Measurements from ENCODE around the gene STX8.
A peak's percentile ranks its signal among the peaks of the same experiment; 100 is the strongest.
"Not testable (repeated sequence)": the region's sequence is repeated elsewhere in the genome, so short reads cannot be mapped to it uniquely, and the experiment has no call there.

The STX8 gene, protein sequence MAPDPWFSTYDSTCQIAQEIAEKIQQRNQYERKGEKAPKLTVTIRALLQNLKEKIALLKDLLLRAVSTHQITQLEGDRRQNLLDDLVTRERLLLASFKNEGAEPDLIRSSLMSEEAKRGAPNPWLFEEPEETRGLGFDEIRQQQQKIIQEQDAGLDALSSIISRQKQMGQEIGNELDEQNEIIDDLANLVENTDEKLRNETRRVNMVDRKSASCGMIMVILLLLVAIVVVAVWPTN

DNA sequence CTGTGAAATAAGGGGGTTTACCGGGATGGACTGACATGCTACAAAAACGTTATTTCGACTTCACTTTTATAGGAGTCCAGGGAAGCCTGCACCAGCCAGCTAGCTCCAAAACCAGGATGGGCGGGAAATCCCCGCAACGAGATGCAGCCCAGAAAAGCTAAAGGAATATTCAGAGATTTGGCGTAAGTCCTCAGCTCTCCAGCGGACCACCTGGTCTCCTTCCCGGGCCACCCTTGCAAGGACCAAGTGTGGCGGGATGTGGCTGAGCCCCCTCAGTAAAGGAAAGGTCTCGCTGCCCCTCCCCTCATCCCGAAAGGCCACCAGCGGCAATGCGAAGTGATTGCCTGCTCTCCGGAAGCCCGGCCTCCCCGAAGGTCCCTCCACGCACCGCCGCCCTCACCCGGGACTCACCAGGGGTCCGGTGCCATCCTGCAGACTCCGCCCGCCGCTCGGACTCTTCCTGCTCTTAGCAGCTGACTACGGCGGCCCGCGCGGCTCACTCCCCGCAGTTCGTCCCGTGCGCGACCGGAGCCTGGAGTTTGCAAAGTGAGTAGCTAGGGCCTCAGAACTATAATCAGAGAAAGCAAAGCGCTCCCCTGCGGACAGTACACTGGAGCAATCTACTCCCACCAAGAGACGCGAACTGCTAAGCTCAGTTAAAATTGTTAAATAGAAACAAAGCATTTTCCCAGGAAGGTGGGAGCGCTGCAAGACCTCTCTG lies at the start of gene STX8:
Gene STX8, minus strand, starts transcription at position 440 of the 721 bp plus-strand sequence. Its CDS starts 12 bp downstream, at position 428.
- peak; percentile 74 for DNase-seq

DNA sequence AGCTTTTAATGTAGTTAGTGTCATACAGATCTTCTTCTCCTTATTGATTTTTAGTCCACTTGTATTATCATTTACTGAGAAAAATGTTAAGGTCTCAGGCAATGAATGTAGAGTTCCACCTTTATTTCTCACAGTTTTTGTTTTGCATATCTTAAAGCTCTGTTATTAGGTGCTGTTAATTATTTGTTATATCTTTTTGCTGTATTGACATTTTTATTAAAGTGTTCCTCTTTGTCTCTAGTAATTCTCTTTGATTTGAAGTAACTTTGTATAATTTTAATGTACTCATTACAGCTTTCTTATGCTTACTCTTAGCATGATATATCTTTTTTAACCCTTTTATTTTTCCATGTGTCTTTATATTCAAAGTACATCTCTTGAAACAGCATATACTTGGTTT lies 47.3 kb upstream of the STX8 start:
- DNase-seq, result no peak

DNA sequence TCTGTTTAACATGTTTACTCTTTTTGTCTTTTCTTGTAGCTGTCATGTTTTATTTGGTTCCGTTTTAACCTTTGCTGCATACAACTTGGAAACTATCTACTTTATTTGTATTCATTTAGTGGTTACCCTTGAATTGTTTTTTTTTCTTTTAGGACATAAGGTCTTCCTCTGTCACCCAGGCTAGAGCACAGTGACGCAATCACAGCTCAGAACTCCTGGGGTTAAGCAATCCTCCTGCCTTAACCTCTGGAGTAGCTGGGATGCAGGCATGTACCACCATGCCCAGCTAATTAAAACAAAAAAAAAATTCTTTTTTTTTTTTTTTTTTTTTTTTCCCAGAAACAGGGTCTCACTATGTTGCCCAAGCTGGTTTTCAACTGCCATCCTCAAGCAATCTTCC lies 39.9 kb upstream of the STX8 start:
- DNase-seq, result no peak

DNA sequence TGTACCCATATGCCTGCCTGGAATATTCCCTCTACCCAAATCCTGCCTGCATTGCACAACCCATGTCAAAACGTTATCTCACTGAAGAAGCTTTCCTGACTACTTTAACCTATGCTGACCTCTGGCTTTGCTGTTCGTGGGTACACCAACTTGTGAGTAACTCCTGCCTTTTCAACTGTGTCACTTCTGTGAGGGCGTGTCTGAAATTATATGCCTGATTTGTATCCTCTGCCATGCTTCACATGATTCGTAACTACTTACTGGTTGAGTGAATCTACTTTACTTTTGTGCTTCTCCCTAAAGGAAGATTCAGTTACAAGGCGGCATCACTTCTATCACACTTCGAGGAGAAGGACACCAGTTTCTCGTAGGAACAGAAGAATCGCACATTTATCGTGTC lies 36.4 kb upstream of the STX8 start:
- DNase-seq, result no peak

DNA sequence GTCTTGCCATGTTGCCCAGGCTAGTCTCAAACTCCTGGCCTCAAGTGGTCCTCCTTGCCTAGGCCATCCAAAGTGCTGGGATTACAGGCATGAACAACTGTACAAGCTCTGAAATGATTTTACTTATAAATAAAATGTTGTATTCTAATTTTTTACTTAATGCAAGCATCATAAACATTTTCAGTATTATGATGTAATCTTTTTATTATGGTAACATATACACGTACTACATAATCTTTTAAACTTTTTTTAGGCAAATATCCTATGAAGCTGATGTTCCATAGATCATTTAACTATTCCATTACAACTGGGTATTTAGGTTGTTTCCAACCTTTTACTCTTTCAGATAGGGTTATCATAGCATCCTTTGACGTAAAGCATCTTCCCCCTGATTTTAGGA lies 35.9 kb upstream of the STX8 start:
- no peak for DNase-seq

DNA sequence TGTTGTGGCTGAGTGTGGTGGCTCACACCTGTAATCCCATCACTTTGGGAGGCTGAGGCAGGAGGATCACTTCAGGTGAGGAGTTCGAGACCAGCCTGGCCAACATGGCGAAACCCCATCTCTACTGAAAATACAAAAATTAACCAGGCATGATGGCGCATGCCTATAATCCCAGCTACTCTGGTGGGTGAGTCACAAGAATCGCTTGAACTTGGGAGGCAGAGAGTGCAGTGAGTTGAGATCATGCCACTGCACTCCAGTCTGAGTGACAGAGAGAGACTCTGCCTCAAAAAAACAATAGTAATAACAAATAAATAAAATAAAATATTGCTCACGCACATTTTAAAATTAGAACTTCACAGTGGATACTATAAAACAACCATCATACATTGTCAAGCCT lies 31.4 kb upstream of the STX8 start:
- DNase-seq, result not testable (repeated sequence)

DNA sequence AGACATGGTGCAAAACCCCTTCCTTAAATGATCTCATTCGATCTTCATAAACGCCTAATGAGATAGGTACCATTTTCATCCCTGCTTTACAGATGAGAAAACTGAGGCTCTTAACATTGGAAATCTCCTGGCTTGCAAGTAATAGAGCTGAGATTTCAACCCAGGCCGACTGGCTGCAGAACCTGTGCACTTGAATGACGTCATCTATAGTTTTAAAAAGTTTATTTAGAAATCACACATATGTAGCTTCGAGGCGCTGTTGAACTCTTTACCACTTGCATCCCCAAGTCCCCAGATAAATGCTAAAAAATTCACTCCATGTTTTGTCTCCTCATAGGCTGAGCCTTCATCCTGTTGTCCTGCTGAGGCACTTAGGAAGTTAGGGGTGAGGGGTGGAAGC lies 30.8 kb upstream of the STX8 start:
- no peak for DNase-seq

DNA sequence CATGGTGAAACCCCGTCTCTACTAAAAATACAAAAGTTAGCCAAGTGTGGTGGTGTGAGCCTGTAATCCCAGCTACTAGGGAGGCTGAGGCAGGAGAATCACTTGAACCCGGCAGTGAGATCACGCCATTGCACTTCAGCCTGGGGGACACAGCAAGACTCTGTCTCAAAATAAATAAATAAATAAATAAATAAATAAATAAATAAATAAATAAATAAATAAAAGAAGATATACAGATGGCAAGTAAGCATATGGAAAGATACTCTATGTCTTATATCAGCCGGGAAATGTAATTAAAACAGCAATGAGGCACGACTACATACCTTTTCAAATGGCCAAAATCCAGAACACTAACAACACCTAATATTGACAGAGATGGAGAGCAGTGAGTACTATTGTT lies 29.0 kb upstream of the STX8 start:
- not testable (repeated sequence) for DNase-seq

DNA sequence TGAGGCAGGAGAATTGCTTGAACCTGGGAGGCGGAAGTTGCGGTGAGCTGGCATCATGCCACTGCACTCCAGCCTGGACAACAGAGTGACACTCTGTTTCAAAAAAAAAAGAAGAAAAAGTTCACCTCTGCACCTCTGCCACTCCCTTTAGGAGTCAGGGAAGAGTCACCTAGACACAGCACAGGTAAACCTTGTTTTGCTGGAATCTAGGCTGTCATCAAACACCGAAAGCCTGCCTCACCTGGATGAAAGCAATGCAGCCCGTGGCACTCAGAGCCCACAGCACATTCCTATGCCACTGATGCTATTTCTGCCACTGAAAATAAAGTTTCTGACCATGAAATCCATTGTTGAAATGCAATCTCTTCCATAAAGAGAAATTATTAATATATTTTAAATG lies 23.0 kb upstream of the STX8 start:
- no peak for DNase-seq

DNA sequence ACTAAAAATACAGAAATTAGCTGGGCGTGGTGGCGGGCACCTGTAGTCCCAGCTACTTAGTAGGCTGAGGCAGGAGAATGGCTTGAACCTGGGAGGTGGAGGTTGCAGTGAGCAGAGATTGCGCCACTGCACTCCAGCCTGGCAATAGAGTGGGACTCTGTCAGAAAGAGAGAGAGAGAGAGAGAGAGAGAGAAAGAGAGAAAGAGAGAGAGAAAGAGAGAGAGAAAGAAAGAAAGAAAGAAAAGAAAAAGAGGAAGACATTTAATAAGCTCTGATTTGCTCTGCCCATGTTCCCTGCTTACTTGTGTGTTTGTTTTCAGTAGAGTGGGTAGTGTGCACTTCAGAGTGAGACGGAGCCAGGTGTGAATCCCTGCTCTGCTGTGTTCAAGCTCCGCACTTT lies 22.0 kb upstream of the STX8 start:
- DNase-seq, result not testable (repeated sequence)

DNA sequence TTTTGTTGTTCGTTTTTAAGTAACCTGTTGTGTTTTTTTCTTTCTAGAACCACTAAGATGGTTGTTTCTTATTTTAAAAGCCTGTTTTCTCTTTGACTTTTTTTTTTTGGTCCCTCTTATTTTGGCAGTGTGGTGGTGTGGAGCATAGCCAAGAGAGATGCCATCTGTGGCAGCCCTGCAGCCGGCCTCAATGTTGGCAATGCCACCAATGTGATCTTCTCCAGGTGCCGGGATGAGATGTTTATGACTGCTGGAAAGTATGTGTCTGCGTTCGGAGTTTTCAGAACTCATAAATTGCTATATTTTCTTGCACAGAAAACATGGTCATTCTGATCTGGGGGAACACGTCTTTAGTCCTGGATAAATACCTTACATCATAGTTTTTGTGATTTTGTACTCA lies 18.4 kb upstream of the STX8 start:
- DNase-seq, result no peak

DNA sequence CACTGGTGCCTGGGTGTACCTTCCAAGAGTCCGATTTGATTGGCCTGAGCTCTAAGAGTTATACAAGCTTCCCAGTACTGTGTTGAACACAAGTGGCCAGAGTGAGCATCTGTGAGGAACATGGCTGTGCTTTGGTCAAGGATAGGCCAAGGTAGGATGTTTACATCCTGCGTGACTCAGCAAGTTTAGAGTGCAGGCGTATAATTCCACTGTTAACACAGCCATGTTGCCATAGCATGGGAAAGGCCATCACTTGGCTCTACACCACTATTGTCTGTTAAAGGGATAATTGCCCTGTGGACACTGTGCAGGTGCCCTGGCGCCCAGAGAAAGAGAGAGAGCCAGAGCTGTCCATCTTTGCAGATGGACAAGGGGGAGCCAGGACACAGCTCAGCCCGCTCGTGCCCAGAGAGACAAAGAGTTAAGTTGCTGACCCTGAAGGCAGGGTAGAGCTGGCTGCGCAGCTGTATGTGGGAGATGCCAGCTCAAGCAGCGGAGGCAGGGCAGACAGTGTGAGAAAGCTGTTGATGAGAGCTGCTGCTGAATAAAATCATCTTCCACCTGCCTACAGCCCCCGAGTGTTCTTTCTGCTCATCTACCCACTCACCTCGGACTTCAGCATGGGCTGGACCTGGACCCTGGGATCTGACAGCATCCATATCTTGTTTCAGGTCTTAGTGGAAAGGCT lies 12.5 kb upstream of the STX8 start:
- no peak for DNase-seq

DNA sequence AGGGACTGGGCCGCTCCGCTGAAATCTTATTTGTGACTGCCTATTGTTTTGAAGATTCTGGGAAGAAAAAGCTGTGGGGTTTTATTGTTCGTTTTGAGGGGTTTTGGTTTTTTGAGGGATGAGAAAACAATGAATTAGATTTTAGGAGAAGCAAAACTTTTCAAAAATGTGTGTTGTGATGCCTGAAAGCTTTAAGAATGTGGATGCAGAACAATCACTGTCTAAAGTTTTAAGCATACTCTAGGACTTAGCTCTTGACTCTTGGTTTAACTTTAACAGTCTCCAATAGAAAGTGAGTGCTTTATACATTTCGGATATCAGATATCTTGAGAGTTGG lies 1.7 kb upstream of the STX8 start:
- DNase-seq, result no peak

DNA sequence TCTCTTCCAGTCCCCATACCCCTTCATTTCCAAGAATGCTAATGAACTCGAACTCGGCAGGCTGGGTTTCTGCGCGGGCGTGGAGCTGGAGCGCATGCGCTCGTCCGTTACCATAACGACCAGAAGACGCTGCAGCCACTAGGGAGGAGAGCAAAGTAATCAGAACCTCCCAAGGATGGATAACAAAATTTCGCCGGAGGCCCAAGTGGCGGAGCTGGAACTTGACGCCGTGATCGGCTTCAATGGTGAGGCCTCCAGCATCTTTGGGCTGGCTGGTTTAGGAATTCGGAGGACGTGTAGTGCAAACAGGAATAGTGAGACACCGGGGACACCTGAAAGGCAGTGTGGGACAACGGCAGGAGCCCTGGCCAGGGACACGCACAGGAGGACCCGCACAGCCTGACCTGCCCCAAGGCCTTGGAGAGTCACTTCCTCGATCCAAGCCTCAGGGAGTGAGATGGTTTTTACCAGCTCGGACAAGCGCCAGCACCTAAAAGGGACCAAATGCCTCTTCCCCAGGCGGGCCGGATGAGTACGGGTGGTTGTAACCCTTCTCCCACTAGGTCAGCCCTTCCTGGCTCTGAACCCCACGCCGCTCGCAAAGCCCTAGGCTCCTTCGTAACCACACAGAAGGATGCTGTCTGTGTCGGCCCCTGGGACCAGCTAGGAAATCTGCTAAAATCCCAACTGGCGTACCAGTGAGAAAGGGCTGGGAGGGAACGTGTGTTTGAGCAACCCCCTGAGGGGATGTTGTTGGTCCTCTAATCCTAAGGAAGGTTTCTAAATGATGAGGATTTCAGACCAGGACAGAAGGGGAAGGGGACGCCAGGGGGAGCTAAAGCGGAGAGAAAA lies 1.1 kb upstream of the STX8 start, which contains the start of gene CFAP52:
Gene CFAP52, plus strand, starts transcription at position 122 of the 852 bp plus-strand sequence. Its CDS starts 54 bp downstream, at position 176.
- peak; percentile 28 for DNase-seq

DNA sequence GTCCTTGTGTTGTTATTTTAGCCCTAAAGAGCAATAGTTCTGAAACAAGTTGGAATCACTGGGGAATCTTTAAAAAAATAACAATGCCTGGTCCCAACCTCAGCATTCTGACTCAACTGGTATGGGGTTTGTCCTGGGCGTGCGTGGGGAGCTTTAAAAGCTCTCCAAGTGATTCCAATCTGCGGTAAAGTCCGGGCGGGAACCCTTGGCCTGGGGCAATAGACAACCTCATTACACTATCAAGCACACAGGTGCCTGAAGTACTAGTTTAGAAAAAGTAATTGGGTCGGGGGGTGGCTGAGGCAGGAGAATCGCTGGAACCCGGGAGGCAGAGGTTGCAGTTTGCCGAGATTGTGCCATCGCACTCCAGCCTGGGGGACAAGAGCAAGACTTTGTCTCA lies 4.4 kb downstream of the STX8 start:
- DNase-seq, result no peak

DNA sequence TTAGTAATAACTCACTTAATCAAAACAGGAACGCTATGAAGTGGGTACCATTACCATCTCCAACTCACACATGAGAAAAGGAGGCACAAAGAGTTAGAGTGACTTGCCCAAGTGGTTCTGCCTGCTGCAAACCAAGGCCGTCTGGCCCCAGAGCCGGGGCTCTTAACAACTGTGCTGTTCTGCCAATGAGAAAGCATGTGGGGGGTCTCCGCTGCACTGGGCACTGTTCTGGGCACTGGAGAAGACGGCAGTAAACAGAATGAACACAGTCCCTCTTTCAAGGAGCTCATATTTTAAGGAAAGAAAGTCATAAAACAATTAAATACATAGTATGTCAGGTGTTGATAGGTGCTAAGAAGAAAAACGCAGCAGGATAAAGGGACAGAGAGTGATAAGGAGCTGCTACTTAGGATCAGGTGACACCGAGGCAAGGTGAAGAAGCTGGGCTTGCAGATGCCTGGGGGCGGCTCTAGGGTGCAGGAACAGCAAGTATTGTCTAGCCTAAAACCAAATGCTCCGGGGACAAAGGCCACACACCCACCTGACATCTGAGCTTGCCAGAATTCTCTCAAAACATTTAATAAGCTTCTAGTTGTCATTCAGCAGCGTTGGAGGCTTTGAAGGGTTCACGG lies 6.5 kb downstream of the STX8 start:
- DNase-seq, result no peak

DNA sequence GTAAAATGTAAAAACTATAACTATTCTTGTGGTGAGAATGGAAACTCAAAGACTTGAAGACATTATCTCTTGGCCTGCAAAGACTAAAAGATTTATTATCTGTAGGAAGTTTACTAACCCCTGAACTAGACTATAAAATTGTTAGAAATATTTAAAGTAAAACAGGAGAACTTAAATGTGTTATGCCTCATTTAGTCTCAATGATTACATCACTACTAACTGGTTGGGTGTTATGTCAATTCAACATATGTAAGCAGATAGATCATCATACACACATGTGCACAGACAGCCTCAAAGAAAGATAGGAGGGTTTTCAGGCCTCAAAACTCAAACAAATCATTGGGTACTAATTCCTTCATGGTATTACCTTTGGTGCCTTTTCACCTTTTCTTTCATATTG lies 7.6 kb downstream of the STX8 start:
- DNase-seq, result no peak

DNA sequence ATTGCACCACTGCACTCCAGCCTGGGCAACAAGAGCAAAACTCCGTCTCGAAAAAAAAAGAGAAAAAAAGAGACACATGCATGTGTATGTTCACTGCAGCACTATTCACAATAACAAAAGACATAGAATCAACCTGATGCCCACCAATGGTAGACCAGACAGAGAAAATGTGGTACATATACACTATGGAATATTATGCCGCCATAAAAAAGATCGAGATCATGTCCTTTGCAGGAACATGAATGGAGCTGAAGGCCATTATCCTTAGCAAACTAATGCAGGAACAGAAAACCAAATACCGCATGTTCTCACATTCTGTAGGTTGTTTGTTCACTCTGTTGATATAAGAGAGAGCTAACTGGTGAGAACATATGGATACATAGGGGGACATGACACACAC lies 8.9 kb downstream of the STX8 start:
- DNase-seq, result not testable (repeated sequence)

DNA sequence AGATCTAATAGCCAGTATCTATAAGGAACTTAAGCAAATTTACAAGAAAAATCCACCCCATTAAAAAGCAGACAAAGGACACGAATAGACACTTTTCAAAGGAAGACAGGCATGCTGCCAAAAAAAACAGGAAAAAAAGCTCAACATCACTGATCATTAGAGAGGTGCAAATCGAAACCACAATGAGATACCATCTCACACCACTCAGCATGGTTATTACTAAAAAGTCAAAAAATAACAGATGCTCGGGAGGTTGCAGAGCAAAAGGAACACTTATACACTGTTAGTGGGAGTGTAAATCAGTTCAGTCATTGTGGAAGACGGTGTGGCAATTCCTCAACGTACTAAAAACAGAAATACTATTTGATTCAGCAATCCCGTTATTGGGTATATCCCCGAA lies 9.6 kb downstream of the STX8 start:
- no peak for DNase-seq

DNA sequence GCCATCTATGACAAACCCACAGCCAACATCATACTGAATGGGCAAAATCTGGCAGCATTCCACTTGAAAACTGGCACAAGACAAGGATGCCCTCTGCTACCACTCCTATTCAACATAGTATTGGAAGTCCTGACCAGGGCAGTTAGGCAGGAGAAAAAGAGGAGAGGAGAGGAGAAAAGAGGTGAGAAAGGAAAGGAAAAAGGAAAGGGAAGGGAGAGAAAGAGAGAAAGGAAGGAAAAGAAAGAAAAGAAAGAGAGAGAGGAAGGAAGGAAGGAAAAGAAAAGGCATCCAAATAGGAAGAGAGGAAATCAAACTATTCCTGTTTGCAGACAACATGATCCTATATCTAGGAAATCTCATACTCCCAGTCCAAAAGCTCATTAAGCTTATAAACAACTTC lies 11.5 kb downstream of the STX8 start:
- DNase-seq, result no peak

DNA sequence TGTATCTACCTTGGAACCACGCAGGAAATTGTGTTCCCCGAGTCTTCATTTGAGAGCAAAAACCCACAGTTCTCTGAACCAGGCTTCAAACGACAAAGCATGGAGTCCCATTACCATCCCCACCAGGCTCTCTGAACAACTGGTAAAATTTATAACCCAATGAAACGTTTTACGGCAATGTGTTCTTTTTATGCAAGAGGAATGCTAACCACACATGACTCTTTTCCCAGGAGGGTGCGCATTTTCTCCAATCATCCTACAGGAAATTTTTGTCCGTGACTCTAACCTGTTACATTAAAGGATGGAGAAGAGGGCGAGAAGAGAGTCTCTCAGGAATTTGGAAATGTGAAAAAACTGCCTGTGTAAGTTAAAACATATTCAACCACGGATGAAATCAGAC lies 17.8 kb downstream of the STX8 start:
- no peak for DNase-seq

DNA sequence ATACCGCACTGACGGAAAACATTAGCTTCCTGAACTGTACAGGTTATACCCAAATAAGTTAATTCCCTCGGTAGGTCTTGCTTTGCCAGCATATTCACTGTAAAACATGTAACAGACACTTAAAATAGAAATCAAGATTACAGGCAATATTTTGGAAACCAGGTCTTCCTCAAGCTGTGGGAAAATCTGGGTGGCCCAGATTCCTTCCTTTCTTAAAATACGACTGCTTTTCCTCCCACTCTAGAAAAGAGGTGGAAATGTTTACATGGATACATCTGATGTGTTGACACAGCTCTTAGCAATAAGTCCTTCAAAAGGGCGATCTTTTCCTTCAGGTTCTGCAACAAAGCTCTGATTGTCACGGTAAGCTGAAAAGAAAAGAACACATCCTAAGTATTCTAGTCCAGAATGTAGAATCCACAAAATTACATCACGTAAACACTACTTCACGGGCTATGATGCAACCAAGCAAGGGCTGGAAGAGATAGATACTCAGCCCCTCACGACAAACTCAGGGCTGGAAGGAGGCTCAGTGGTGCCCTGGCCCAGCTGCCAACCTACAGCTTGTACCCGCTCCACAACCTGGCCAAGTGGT lies 18.4 kb downstream of the STX8 start:
- no peak for DNase-seq
